ENCODE measurements around the gene CMIP.
"Not testable (repeated sequence)": the region's sequence is repeated elsewhere in the genome, so short reads cannot be mapped to it uniquely, and the experiment has no call there.

The CMIP gene

GRCh38 chr16:81568749-81569087 is 124.1 kb downstream of the CMIP start:
- no peak for DNase-seq (ENCODE audit: low read depth)

- no peak for DNase-seq (ENCODE audit: low read depth)
These were observed 124.9 kb downstream of the CMIP start for GRCh38 chr16:81569361-81570034.

- DNase-seq (ENCODE audit: low read depth), result no peak
These were observed 125.7 kb downstream of the CMIP start for GRCh38 chr16:81570151-81570846.

GRCh38 chr16:81571175-81571574 is 126.6 kb downstream of the CMIP start:
- DNase-seq (ENCODE audit: low read depth), result no peak

GRCh38 chr16:81571592-81572385 is 127.2 kb downstream of the CMIP start:
- no peak for DNase-seq (ENCODE audit: low read depth)

GRCh38 chr16:81572386-81573144 is 128.0 kb downstream of the CMIP start:
- DNase-seq (ENCODE audit: low read depth), result no peak

GRCh38 chr16:81573533-81574020 is 129.0 kb downstream of the CMIP start:
- DNase-seq (ENCODE audit: low read depth), result no peak

GRCh38 chr16:81574168-81574567 is 129.6 kb downstream of the CMIP start:
- no peak for DNase-seq (ENCODE audit: low read depth)

GRCh38 chr16:81575307-81575706 is 130.7 kb downstream of the CMIP start:
- DNase-seq (ENCODE audit: low read depth), result no peak

- DNase-seq (ENCODE audit: low read depth), result no peak
These were observed 131.2 kb downstream of the CMIP start for GRCh38 chr16:81575834-81576233.

GRCh38 chr16:81576696-81577095 is 132.1 kb downstream of the CMIP start:
- DNase-seq (ENCODE audit: low read depth), result no peak

GRCh38 chr16:81577272-81577671 is 132.7 kb downstream of the CMIP start:
- not testable (repeated sequence) for DNase-seq (ENCODE audit: low read depth)

- DNase-seq (ENCODE audit: low read depth), result no peak
These were observed 133.5 kb downstream of the CMIP start for GRCh38 chr16:81578076-81578475.

- DNase-seq (ENCODE audit: low read depth), result no peak
These were observed 134.2 kb downstream of the CMIP start for GRCh38 chr16:81578636-81579413.

GRCh38 chr16:81581107-81581506 is 136.5 kb downstream of the CMIP start:
- DNase-seq (ENCODE audit: low read depth), result no peak

GRCh38 chr16:81582655-81583441 is 138.2 kb downstream of the CMIP start:
- no peak for DNase-seq (ENCODE audit: low read depth)

GRCh38 chr16:81583893-81584631 is 139.5 kb downstream of the CMIP start:
- DNase-seq (ENCODE audit: low read depth), result no peak

- DNase-seq (ENCODE audit: low read depth), result no peak
These were observed 141.2 kb downstream of the CMIP start for GRCh38 chr16:81585785-81586184.

GRCh38 chr16:81586417-81586816 is 141.8 kb downstream of the CMIP start:
- no peak for DNase-seq (ENCODE audit: low read depth)

Measured in activated T-cell treated with anti-CD3 and anti-CD28 coated beads for 1 hour (primary cell).